SK-N-SH (cell line): ENCODE measurements around the gene SLC35D3.

Experiments
- CTCF ChIP-seq: fragments of 200-600 bp; sonication (generic); IDR thresholded peaks from 2 replicates; pipeline ENCODE4 v1.6.1; 2017; ENCODE audit warnings: antibody characterized with exemption, mild to moderate bottlenecking, moderate library complexity
- EP300 ChIP-seq, 2 experiments: IDR thresholded peaks; 2 replicates each; pipeline versions ENCODE4 v1.4.0 to v1.6.1; 2012; ENCODE audit warnings: borderline replicate concordance in 1 of 2, low read depth in 1 of 2, low read length in 1 of 2
- EZH2phosphoT487 ChIP-seq: fragments of 200-600 bp; sonication (generic); IDR thresholded peaks from 2 replicates; pipeline ENCODE4 v1.6.1; 2017; ENCODE audit warnings: low read depth, mixed run types, mild to moderate bottlenecking, antibody characterized with exemption, moderate library complexity, borderline replicate concordance
- POLR2AphosphoS5 ChIP-seq: IDR thresholded peaks from 2 replicates; pipeline ENCODE4 v1.6.1; 2012; ENCODE audit warnings: low read depth, low read length
- RCOR1 ChIP-seq: fragments of 150-350 bp; IDR thresholded peaks from 2 replicates; pipeline ENCODE4 v1.6.1; 2017; ENCODE audit warnings: antibody characterized with exemption, low read length
- RFX5 ChIP-seq: IDR thresholded peaks from 2 replicates; pipeline ENCODE4 v1.6.1; 2012; ENCODE audit warnings: mild to moderate bottlenecking, improper control_type of control experiment, low read length
- SIN3A ChIP-seq: IDR thresholded peaks from 2 replicates; pipeline ENCODE4 v1.6.1; 2012; ENCODE audit warnings: low read depth, mild to moderate bottlenecking, low read length, moderate library complexity, borderline replicate concordance
- TAF1 ChIP-seq: IDR thresholded peaks from 2 replicates; pipeline ENCODE4 v1.6.1; 2012; ENCODE audit warnings: low read depth, mild to moderate bottlenecking, low read length, moderate library complexity, borderline replicate concordance
- TEAD4 ChIP-seq: IDR thresholded peaks from 2 replicates; pipeline ENCODE4 v1.4.0; 2012; ENCODE audit warnings: mild to moderate bottlenecking, borderline replicate concordance; ENCODE audit not compliant: insufficient read depth
- USF2 ChIP-seq: fragments of 150-350 bp; IDR thresholded peaks from 2 replicates; pipeline ENCODE4 v1.6.1; 2017; ENCODE audit warnings: antibody characterized with exemption, low read length, low read depth, borderline replicate concordance

GRCh38 chr6:136945072-136945471, 23.0 kb downstream of the SLC35D3 start:
- no peak for TF ChIP-seq RCOR1
- TF ChIP-seq CTCF = no peak
- no peak for TF ChIP-seq RFX5
- no peak for TF ChIP-seq EP300 (IDR thresholded peaks at IDR 0.05; ENCODE audit: borderline replicate concordance in 1 of 2, low read depth in 1 of 2, low read length in 1 of 2)
- TF ChIP-seq TEAD4 = no peak
- TF ChIP-seq EZH2phosphoT487 = no peak
- no peak for TF ChIP-seq SIN3A
- TF ChIP-seq TAF1 = no peak
- TF ChIP-seq POLR2AphosphoS5 = no peak
- TF ChIP-seq USF2 = no peak
